Endodermal cell (in vitro differentiated cells): ENCODE data around the gene LRRC37A. TPM values are rescaled to one million over a fixed set of nuclear protein-coding genes. Genes with fewer than 3 reads are reported as not detected.
A peak's percentile ranks its signal among the peaks of the same experiment; 100 is the strongest.
"Not testable (repeated sequence)": the region's sequence is repeated elsewhere in the genome, so short reads cannot be mapped to it uniquely, and the experiment has no call there.

Experiments used
- DNase-seq: peaks from one replicate; pipeline ENCODE4 v3.0.0-alpha.2; 2017
- H3K27ac ChIP-seq: 2 replicates; pipeline ENCODE4 v1.5.1; 2013; ENCODE audit warnings: mild to moderate bottlenecking, low read depth, low read length, moderate library complexity
- H3K27me3 ChIP-seq: 2 replicates; pipeline ENCODE4 v1.6.1; 2013; ENCODE audit warnings: mild to moderate bottlenecking, low read length, moderate library complexity; ENCODE audit not compliant: insufficient read depth, control insufficient read depth, poor library complexity, severe bottlenecking
- H3K36me3 ChIP-seq: 2 replicates; pipeline ENCODE4 v1.7.0; 2013; ENCODE audit warnings: mild to moderate bottlenecking, low read length, moderate library complexity; ENCODE audit not compliant: control insufficient read depth, insufficient read depth
- H3K4me1 ChIP-seq: one replicate; pipeline ENCODE4 v1.7.0; 2013; ENCODE audit warnings: low read length; ENCODE audit not compliant: control insufficient read depth, insufficient read depth
- H3K4me3 ChIP-seq: 2 replicates; pipeline ENCODE4 v1.5.1; 2013; ENCODE audit warnings: mild to moderate bottlenecking, low read length, moderate library complexity
- H3K9ac ChIP-seq: 2 replicates; pipeline ENCODE4 v1.6.1; 2013; ENCODE audit warnings: mild to moderate bottlenecking, low read length, moderate library complexity; ENCODE audit not compliant: poor library complexity, severe bottlenecking; ENCODE audit errors: extremely low read depth
- H3K9me3 ChIP-seq: 2 replicates; pipeline ENCODE4 v1.6.1; 2013; ENCODE audit warnings: mild to moderate bottlenecking, low read length, moderate library complexity; ENCODE audit not compliant: control insufficient read depth
- H3K27ac Mint-ChIP-seq: 2 replicates; pipeline ENCODE4 v1.8.0; 2020; ENCODE audit warnings: mixed read lengths
- H3K27me3 Mint-ChIP-seq: 2 replicates; pipeline ENCODE4 v1.8.0; 2021; ENCODE audit warnings: mild to moderate bottlenecking, mixed read lengths; ENCODE audit not compliant: insufficient read depth
- H3K36me3 Mint-ChIP-seq: 2 replicates; pipeline ENCODE4 v1.8.0; 2020; ENCODE audit warnings: low read depth, mixed read lengths
- H3K4me1 Mint-ChIP-seq: 2 replicates; pipeline ENCODE4 v1.8.0; 2020; ENCODE audit warnings: mixed read lengths
- H3K4me3 Mint-ChIP-seq: 2 replicates; pipeline ENCODE4 v1.8.0; 2020; ENCODE audit warnings: mild to moderate bottlenecking, moderate library complexity, mixed read lengths
- H3K9me3 Mint-ChIP-seq: 2 replicates; pipeline ENCODE4 v1.8.0; 2020; ENCODE audit warnings: mild to moderate bottlenecking, mixed read lengths
- WGBS, 2 experiments: methylation state at CpG; one replicate each; pipeline versions ENCODE4 v1.1.5 to v1.1.7; 2013; ENCODE audit warnings: missing lambda C conversion rate in 2 of 2, mixed read lengths in 1 of 2; ENCODE audit not compliant: insufficient coverage in 1 of 2, insufficient read length in 1 of 2; 5-methylcytosine and 5-hydroxymethylcytosine counted together
- total RNA-seq, 2 donors: library from RNA; stranded (reverse); fragmentation: NEBNext Ultra II Directional in 1 of 2; extraction: Animal tissue kit (Norgen Biotek cat#: 25700) in 1 of 2; gene quantifications; 2 replicates in 1 of 2; 3 replicates in 1 of 2; pipeline ENCODE4 v1.2.1, GENCODE V29; 2021
- TF ChIP-seq, protein P1 (sequence below): fragments of 200-600 bp; sonication (generic); conservative IDR thresholded peaks from 2 replicates; pipeline ENCODE4 v1.5.0; 2021; ENCODE audit warnings: antibody characterized with exemption, mild to moderate bottlenecking

LRRC37A gene
- total RNA-seq, 2 donors from 2014 or later = 4.9 to 5.6 TPM

DNA sequence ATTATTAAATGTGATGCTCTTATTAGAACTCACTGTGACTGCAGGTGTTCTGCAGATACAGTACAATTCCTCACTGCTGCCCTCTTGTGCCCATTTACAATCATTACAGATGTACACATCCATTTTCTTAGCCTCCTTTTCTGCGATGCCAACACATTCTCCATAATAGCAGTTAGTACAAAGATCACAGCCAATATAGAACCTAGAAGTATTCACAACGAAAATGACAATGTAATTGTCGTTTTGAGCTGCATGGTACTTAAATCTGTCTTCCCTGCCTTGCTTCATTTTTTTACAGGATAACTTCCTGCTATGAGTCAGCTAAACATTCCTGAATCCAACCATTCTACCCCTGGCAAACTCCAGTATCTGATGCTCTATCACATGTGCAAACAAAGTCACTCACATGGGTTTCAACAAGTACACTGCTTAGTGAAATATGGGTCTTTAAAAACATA, 8.1 kb upstream of the LRRC37A start:
- TF ChIP-seq, protein P1, sequence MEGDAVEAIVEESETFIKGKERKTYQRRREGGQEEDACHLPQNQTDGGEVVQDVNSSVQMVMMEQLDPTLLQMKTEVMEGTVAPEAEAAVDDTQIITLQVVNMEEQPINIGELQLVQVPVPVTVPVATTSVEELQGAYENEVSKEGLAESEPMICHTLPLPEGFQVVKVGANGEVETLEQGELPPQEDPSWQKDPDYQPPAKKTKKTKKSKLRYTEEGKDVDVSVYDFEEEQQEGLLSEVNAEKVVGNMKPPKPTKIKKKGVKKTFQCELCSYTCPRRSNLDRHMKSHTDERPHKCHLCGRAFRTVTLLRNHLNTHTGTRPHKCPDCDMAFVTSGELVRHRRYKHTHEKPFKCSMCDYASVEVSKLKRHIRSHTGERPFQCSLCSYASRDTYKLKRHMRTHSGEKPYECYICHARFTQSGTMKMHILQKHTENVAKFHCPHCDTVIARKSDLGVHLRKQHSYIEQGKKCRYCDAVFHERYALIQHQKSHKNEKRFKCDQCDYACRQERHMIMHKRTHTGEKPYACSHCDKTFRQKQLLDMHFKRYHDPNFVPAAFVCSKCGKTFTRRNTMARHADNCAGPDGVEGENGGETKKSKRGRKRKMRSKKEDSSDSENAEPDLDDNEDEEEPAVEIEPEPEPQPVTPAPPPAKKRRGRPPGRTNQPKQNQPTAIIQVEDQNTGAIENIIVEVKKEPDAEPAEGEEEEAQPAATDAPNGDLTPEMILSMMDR = peak; percentile 92
- H3K4me1 Mint-ChIP-seq, H3K9me3 Mint-ChIP-seq, H3K4me3 ChIP-seq, H3K36me3 Mint-ChIP-seq, H3K9me3 ChIP-seq, H3K27ac ChIP-seq, H3K27me3 ChIP-seq, H3K4me1 ChIP-seq, H3K9ac ChIP-seq, H3K36me3 ChIP-seq, H3K4me3 Mint-ChIP-seq, H3K27me3 Mint-ChIP-seq: not testable (repeated sequence)
- 0 to 11% methylated on average over 3 of the region's 3 CpGs for WGBS, 2 experiments
- peak overlapping the region; percentile 3 for H3K27ac Mint-ChIP-seq
- DNase-seq = peak; percentile 82

DNA sequence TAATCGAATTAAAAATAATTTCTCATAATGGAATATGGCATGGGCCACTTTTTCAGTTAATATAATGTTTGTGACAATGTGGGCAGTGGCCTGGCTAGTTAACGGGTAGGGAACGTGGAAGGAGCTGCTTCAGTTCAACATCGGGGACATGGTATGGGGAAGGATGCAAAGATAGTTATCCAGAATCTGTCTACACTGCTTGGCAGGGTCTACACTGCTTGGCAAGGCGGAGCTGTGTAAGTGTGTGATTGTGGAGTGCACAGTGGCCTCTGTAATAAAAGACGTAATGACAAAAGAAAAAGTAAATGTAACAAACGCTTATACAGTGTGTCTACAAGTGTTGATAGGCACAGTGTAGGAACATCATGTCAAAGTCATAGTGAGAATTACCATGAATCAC, 7.3 kb upstream of the LRRC37A start:
- H3K4me3 ChIP-seq, H3K27me3 ChIP-seq, H3K36me3 Mint-ChIP-seq, H3K4me1 Mint-ChIP-seq, H3K27me3 Mint-ChIP-seq, H3K9me3 Mint-ChIP-seq, H3K9me3 ChIP-seq, H3K27ac ChIP-seq, H3K4me1 ChIP-seq, H3K36me3 ChIP-seq, H3K4me3 Mint-ChIP-seq, H3K9ac ChIP-seq, H3K27ac Mint-ChIP-seq: not testable (repeated sequence)
- 89 to 100% methylated on average over 3 to 7 of the region's 7 CpGs for WGBS, 2 experiments
- DNase-seq = peak; percentile 51

DNA sequence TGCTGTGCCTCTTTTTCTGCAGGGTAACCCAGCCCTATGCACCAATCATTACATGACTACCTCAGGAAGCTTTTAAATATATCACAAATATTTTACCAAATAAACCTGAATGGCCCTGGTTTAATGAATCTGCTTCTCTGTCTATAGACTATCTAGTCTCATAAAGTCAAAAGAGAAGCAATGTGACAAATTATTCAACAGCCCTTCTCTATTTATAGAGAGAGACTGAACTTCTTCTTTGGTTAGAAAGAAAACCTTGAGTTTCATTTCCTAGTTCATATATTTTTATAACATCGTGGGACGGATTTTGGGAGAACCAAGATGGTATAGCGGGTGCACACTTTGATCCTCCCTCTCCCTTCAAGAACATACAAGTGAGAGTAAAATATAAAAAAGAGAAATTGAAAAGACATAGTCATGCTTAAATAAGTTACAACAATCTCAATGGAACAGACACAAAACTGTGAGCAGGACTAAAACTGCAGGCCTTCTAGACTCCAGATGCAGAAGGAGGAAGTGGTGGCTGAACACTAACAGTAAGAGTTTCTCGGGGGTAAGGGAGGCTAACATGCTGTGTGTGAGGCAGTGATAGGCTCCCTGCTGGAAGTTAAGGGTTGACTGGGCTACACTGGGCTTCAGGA, 3.9 kb upstream of the LRRC37A start:
- not testable (repeated sequence) for H3K27ac Mint-ChIP-seq, H3K9me3 ChIP-seq, H3K36me3 ChIP-seq, H3K36me3 Mint-ChIP-seq, H3K4me3 ChIP-seq, H3K9ac ChIP-seq, H3K4me1 ChIP-seq, H3K4me3 Mint-ChIP-seq, H3K27me3 Mint-ChIP-seq, H3K9me3 Mint-ChIP-seq, H3K27me3 ChIP-seq, H3K27ac ChIP-seq, H3K4me1 Mint-ChIP-seq
- 94% methylated on average over 3 of the region's 4 CpGs; no CpG with 5 or more reads in 1 of the 2 experiments for WGBS, 2 experiments
- DNase-seq = peak; percentile 51

DNA sequence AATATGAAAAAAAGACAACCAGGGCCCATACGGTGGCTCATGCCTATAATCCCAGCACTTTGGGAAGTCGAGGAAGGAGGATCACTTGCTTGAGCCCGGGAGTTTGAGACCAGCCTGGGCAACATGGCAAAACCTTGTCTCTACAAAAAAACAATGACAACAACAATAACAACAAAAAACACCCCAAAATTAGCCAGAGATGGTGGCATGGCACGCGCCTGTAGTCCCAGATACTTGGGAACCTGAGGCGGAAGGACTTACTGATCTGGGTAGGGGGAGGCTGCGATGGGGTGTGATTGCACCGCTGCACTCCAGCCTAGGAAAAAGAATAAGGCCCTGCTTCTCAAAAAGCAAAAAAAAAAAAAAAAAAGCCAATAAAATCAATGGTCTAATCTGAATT, 3.3 kb upstream of the LRRC37A start:
- not testable (repeated sequence) for H3K4me1 Mint-ChIP-seq, H3K27ac Mint-ChIP-seq, H3K36me3 ChIP-seq, H3K27ac ChIP-seq, H3K9ac ChIP-seq, H3K9me3 ChIP-seq, H3K9me3 Mint-ChIP-seq, H3K4me3 ChIP-seq, H3K4me1 ChIP-seq, H3K27me3 Mint-ChIP-seq, H3K36me3 Mint-ChIP-seq, H3K27me3 ChIP-seq, H3K4me3 Mint-ChIP-seq
- DNase-seq = peak; percentile 36
- 98% methylated on average over 5 of the region's 8 CpGs; no CpG with 5 or more reads in 1 of the 2 experiments for WGBS, 2 experiments

DNA sequence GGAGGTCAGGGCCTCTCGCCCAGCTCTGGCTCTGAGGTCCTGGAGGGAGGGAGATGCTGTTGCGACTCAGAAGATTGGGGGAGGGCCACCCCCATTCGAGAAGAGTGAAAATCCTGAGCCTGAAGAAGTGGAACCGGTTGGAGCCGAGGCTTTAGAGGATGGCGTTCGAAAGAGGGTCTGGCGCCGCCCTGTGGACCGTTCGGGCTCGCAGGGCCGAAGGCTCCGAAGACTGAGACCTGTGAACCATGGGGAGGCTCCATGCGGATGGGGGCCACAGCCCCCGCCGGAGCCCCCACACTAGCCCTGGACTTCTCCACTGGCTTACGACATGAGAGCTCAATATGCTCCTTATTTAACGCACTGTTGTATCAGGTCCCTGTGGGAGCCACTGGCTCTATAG, 46.3 kb downstream of the LRRC37A start:
- no CpG with 5 or more reads among the region's 19 CpGs for WGBS, 2 experiments
- H3K27me3 Mint-ChIP-seq, H3K4me3 Mint-ChIP-seq: not testable (repeated sequence)

DNA sequence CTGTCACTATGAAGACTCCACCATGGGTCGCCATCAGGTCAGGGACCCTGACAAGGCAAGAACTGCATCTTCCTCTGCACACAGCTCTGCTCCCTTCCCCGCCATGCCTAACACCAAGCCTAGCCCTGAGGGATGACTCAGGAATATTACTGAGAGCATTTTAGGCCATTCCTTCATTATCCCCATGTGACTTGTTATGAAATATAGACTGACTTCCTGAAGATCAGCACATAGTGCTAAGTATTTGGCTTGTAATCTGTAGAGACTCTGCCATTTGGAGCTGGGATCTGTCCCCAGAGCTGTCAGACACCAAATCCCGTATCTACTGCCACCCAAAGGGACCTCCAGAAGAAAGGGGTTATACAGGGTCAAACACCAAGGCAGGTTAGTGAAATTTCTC, 47.2 kb downstream of the LRRC37A start:
- not testable (repeated sequence) for H3K27ac Mint-ChIP-seq, H3K9me3 ChIP-seq, DNase-seq, H3K4me3 ChIP-seq, H3K27me3 ChIP-seq, H3K36me3 ChIP-seq, H3K4me1 Mint-ChIP-seq, H3K9ac ChIP-seq, H3K27ac ChIP-seq, H3K4me1 ChIP-seq, H3K36me3 Mint-ChIP-seq, H3K27me3 Mint-ChIP-seq, H3K9me3 Mint-ChIP-seq, H3K4me3 Mint-ChIP-seq
- WGBS, 2 experiments = no CpG with 5 or more reads among the region's 3 CpGs

More for the DNA sequence above, 46.3 kb downstream of the LRRC37A start:
- not testable (repeated sequence) for H3K9me3 ChIP-seq, H3K27me3 ChIP-seq, H3K4me3 ChIP-seq, H3K36me3 ChIP-seq, DNase-seq, H3K27ac ChIP-seq, H3K27ac Mint-ChIP-seq, H3K9me3 Mint-ChIP-seq, H3K4me1 ChIP-seq, H3K36me3 Mint-ChIP-seq, H3K4me1 Mint-ChIP-seq, H3K9ac ChIP-seq
